CD1c-positive myeloid dendritic cell (primary cell): ENCODE measurements around the gene JAM3.
"Not testable (repeated sequence)": the region's sequence is repeated elsewhere in the genome, so short reads cannot be mapped to it uniquely, and the experiment has no call there.

Experiments
- DNase-seq: peaks from one replicate; pipeline ENCODE4 v3.0.0-alpha.2; 2016; ENCODE audit errors: extremely low spot score

JAM3 gene

GRCh38 chr11:134181707-134182106, 112.8 kb downstream of the JAM3 start:
- DNase-seq = no peak

DNA sequence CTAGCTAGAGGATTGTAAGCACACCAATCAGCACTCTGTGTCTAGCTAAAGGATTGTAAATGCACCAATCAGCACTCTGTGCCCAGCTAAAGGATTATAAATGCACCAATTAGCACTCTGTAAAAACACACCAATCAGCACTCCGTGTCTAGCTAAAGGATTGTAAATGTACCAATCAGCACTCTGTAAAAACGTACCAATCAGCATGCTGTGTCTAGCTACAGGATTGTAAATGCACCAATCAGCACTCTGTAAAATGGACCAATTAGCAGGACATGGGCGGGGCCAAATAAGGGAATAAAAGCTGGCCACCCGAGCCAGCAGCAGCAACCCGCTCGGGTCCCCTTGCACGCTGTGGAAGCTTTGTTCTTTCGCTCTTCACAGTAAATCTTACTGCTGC, 119.2 kb downstream of the JAM3 start:
- DNase-seq = not testable (repeated sequence)

DNA sequence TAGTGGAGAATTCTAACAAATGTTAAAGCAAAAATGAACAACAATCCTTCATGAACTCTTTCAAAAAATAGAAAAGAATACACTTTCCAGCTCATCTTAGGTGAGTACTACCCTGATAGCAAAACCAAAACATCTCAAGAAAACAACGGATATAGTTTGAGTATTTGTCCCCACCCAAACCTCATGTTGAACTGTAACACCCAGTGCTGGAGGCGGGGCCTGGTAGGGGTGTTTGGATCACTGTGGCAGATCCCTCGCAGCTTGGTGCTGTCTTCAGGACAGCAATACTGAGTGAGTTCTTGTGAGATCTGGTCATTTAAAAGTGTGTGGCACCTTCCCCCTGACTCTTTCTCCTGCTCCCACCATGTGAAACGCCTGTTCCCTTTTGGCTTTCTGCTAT, 127.9 kb downstream of the JAM3 start:
- no peak for DNase-seq

- DNase-seq = no peak
Measured at GRCh38 chr11:134199531-134199930, 130.7 kb downstream of the JAM3 start.

DNA sequence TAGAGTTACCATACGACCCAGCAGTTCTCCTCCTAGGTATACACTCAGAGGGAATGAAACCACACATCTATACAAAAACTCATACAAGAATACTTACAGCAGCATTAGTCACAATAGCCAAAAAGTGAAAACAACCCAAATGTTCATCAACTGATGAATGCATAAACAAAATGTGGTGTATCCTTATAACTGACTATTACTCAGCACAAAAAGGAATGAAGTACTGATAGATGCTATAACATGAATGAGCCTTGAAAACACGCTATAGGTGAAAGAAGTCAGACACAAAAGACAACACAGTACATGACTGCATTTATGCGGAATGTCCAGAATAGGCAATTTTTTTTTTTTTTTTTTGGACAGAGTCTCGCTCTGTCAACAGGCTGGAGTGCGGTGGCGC, 131.8 kb downstream of the JAM3 start:
- no peak for DNase-seq
